ENCODE data around the gene CEP170.
"Not testable (repeated sequence)": the region's sequence is repeated elsewhere in the genome, so short reads cannot be mapped to it uniquely, and the experiment has no call there.

GRCh38 chr1:243201316-243201715 is 53.8 kb downstream of the CEP170 start:
- TF ChIP-seq ELF4 (CRISPR knock-in tag; IDR thresholded peaks at IDR 0.05; ENCODE audit: low read depth); STAT6 (CRISPR knock-in tag; conservative IDR thresholded peaks at IDR 0.05; ENCODE audit: low read depth); GRHL2 (CRISPR knock-in tag; IDR thresholded peaks at IDR 0.05; ENCODE audit: insufficient replicate concordance, severe bottlenecking); CTCF (IDR thresholded peaks at IDR 0.05): not testable (repeated sequence)

Measured in WTC11 (cell line).